GM19035 (cell line): ENCODE results near the gene REG4.

Experiments used
- ATAC-seq: cut with Tn5 transposase; IDR thresholded peaks from one replicate; pipeline ENCODE4 v1.9.1; 2021; ENCODE audit not compliant: unreplicated experiment

Gene REG4

DNA sequence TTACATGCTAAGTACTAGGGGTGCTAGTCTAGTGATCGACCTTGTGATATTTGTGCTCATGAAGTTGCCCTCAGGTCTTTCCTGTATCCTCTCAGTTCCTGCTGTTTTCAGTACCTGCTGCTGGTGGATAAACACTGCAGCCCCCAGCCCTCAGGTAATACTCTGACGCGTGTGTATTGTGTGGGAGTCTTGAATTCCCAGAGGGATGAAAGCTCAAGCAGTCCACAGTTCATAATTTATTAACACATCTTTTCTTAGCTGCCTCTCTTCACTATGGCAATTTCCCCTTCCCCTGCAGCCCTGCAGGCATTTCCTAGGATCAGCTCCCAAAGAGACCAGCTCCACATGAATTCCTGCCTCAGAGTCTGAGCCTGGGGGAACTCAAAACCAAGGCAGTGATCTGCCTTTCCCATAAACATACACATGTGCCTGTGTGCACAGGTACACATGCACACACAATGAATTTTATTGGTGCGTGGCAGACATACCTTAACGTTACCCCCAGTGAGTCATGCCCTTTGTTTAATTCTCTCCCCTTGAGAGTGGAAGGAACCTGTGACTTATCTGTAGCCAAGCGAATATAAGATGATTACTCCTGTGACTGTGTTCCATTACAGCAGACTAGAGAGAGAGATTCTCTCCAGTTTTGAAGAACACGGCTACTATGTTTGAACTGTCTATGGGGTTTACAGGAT lies 28.5 kb downstream of the REG4 start:
- ATAC-seq, result no peak

DNA sequence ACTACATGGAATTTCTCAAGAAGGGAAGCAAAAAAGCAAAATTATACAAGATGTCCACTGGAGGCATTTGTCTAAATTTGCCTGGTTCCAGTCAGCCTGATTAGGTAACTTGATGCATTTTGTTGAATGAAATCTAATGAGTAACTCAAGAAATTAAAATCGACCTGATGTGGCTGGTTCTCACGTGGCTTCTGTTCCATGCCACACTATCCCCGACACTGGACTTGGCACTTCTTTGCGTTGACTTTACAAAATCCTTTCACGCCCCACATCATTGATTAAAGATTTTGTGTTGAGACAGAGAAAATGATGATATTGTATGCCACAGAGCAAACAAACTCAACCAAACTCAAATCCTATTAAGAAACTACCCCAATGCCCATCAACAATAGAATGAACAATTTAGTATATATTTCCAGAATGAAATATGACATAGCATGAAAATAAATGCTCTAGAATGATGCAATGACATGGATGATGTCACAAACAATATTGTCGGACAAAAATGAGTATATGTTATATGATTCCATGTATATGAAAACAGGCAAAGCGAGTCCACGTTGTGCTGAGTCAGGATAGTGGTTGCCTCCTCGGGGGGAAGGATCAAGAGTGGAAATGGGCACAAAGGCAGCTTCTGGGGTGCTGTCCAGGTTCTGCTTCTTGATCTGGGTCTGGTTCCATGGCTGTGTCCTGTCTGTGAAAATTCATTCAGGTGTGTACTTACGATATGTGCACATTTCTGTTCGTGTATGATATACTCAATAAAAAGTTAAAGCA lies 29.6 kb downstream of the REG4 start:
- ATAC-seq, result no peak

DNA sequence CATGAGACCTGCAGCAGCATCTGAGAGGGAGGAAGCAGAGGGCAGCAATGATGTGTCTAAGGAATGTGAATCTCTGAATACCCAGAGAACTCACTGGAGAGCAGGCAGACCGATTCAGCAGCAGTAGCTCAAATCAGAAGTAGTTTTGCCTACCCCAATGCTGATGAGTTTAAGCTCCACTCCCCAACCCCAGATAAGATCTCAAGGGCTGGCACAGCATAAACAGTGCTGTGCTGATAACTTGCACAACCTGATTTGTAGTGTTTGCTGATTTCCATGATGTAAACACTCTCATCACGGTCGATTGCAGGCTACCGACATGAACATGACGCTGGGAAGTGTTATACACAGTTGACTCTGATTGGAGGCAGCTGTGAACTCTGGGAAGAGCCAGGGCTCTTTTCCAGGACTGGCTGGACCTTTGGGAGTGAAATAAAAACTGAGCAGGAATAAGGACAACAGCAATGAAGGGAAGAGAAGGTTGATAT lies 31.3 kb downstream of the REG4 start:
- no peak for ATAC-seq

DNA sequence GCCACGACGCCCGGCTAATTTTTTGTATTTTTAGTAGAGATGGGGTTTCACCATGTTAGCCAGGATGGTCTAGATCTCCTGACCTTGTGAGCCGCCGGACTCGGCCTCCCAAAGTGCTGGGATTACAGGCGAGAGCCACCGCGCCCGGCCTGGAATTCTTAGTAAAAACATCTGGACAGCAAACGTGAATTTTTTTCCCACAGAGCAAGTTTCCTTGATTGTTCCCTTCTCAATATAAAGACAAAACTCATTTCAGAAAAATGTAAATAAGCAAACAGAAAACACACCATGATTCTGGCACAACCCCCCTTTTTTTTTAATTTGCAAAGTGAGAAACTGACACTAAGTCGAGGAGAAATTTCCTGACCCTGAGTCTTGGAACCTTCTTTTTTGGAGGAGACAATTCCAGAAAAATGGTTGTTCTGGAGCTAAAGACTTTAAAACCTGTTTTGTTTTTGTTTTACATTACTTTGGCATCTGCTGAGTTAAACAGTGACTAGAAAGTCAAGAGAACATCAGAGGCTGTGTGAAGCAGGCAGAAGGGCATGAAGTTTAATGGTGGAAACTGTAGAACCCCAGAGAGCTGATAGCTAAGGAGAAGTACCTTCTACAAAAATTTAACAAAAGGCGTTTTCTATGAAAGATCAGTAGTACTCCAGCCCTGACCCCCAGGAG lies 32.2 kb downstream of the REG4 start:
- ATAC-seq, result no peak

DNA sequence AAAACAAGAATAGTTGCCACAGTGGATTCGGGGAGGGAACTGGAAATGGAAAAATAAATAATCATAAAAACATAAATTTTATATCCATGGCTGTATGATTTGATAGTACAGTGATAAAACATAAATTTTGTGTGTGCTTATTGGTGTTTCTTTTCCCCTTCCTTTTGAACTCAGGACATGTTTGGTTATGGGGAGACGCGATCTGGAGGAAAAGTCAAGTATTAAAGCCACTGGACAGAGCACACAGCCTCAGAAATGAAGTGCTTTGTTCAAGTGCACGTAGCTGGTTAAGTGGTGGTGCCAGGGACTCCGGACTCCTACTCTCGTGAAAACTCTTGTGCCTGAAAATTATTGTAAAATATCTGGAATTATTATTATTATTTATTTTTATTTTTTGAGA lies 32.9 kb downstream of the REG4 start:
- no peak for ATAC-seq

DNA sequence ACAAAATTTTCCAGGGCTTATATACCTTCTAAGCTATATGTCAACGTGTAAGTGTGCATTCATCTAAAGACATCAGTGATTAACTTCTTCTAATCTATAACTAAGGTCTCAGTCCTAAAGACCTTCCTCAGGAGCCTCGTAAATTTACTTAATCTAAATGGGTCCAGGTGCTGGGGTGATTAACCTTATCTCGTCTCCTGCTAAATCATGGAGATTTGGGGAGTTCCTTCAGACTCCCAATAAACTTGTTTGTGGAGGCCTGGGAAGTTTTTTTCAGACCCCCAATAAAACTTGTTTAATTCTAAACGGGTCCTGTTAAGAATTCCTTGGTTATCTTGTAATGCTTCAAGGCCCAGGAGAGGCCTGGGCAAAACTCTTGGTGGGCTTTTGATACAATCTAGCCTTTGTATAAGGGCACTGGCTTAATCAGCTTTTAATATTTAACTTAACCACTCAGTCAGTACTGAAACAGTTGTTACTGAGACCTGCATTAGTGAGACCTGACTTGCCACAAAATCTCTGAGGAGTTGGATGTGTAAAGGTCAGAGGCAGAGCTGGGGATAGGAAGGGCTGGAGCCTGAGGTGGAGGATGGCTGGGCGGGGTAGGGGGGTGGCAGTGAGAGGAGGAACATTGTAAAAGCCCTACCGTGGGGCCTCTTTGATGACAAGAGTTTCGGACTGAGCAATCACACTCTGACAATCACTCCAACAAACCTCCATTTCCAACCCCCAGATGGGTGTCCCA lies 36.3 kb downstream of the REG4 start:
- ATAC-seq, result no peak

DNA sequence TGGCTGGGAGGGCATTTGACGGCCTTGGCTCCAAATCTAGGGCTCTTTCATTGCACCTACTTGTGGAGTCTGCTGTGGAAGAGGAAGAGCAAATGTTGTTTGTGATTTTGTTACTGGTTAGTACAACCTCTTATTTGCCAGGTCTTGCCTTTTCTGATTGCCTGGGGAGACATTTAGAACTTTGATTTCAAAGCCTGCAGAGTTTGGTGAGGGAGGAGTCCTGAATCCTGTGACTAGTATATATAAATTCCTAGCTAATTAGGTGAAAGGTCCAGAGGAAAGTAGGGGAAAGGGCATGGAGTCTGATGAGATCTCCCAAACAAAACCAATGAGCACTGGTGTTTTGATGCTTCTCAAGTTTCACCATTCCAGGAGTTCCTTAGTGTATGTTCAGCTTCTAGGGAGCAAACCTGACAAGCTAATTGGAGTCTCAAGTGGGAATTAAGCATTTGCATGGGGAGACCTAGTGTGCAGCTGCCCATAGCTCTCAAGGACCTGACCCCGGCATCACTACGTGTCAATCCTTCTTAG lies 37.5 kb downstream of the REG4 start:
- no peak for ATAC-seq

DNA sequence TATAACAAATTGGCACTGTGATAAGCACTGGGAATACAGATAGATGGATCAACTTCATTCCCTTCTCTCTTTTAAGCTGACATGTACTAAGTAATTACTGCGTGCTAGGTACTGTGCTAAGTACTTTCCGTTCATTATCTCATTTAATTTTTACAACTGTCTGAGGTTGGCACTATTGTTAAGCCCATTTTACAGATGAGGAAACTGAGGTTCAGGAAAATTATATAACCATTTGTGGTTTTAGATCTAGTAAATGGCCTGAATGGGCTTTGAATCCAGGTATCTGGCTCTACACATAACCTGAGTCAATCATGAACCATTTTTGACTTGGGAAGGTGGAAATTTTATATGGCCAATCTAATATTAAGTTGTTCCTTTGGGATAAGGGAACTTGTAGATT lies 39.0 kb downstream of the REG4 start:
- ATAC-seq, result no peak

DNA sequence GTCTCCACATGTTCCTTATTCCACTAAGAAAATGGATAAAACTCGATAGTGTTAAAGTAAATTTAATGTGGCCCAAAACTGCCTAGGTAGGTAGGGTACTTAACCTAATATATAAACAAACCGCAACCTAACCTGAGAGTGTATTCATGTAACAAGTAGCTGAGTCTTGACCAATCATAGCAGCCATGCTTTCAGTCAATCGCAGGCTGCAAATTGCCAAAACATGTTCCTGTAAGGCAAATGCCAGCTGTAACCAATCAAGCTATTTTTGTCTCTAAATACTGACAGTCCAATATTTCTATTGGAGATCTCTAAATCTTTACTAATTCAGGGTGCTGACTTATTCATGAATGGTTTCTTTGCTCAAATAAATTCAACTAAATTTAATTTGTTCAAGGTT lies 39.5 kb downstream of the REG4 start:
- no peak for ATAC-seq

DNA sequence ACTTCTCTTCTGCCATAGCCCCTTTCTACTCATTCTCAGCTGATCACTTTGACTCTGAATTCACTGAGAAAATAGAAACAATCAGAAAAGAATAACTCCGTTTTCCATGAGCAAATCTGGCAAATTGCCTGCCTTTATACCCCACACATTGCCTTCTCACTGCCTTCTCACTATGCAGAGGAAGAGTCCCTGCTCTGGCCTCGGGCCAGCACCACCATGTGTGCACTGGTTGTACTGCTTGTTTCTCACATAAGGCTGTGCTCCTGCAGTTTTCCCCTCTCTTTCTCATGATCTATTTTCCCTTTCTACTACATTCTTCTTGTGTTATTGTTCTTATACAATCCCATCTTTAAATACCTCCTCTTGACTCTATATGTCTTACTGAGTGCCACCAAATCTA lies 40.2 kb downstream of the REG4 start:
- no peak for ATAC-seq

DNA sequence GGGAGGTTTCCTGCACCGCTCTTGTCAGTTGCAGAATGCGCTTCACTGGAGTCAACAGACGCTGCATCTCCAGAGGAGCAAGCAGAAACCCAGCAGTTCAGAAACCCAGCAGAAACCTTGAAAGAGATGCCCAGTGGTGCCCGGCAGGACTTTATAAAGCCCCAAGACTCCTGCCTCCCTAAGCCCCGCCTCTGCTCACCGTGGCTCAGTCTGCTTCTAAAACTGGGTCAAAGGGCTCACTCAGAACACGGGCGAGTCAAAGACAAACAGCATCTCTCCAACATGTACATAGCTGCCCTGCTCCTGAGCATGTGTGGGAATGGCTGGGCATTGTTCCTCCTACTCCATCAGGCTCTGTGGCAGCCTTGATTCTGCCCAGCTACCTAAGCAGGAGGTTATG lies 42.5 kb downstream of the REG4 start, which contains the start of gene HMGCS2:
Gene HMGCS2 (minus strand): TSS at position 128 of the 400 bp plus-strand sequence. CDS start 61 bp downstream, at position 67.
- no peak for ATAC-seq

DNA sequence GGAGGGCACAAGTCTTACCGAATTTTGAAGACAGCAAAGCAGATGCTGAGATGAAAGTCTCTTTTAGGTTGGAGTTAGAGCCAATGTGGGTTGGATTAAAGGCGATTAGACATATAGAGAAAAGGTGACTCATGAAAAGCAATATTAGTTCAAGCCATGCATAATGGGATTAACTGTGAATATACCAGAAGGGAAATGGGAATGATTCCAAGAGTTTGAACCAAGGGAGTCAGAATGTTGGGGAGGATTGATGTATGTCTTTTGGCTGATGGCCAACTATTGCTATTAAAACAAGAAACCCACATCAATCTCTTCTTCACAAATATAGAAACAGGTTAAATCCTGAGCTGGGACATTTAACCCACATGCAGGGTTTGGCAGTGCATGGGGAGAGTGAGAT lies 43.8 kb downstream of the REG4 start:
- ATAC-seq, result no peak

DNA sequence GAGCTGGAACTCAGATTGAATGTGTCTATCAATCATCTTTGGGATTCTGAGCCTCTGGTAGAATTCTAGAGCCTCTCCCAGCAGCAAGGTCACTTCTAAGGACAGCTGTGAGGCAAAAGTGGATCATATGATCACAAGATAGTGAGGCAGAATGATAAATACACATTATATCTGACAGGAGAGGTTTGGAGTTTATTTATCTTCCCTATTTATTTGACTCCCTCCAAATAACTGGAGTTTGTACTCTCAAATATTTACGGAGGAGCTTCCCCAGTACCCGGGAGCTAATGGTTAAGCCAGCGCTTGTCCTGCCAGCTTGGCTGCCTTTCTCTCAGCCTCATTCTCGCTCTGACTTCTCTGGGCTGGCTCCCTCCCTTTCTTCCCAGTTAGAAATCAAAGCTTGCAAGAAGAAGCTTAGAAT lies 44.9 kb downstream of the REG4 start:
- ATAC-seq, result no peak

DNA sequence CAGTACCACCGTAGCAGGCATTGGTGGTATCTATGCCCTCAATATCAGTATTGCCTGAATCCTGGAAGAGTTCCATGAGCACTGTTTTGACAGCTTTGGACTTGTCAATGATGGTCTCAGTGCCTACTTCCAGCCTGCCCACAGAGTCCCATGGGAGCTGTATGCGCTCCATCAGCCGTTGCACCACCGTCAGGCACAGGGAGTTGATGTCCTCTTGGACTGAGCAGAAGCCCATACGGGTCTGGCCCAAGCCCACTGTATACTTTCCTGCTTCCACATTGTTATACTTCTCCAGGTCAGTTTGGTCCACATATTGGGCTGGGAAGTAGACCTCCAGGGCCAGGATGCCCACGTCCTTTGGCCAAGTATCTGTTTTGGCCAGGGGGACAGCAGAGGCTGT lies 47.0 kb downstream of the REG4 start:
- no peak for ATAC-seq

DNA sequence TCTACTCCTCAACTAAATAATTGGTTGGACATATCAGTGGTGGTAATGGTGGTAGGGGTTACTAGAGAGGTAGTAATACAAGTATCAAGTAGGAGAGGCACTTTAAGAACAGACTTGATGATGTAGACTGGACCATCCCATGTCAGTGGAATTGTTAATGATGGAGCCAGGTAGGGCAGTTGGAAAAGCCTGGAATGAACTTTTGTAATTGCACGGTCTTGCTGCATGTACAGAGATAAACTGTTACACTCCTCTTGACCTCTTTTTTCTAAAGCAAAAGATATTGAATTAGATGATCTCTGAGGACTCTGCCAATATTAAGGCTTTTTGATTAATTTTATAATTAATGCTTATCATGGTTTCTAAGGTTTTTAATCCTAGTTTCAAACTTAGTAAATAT lies 48.3 kb downstream of the REG4 start:
- ATAC-seq, result no peak

DNA sequence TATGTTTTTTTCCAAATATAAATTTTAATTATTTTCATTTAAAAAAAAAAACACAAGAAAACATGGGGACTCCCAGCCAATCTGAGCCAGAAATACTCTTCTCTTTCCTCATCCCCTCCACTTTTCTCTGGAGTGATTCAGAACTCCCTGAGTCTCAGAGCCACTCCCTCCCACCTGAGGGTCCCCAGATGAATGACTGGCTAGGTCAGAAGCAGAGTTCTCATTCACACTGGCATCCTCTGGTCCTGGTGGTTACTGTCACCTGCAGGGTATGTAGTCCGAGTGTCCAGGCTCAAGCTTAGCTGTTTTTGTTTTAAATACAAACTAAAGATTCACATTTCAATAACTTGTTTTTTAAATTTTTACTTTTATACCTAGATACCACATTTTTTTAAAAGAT lies 48.9 kb downstream of the REG4 start:
- ATAC-seq, result no peak

DNA sequence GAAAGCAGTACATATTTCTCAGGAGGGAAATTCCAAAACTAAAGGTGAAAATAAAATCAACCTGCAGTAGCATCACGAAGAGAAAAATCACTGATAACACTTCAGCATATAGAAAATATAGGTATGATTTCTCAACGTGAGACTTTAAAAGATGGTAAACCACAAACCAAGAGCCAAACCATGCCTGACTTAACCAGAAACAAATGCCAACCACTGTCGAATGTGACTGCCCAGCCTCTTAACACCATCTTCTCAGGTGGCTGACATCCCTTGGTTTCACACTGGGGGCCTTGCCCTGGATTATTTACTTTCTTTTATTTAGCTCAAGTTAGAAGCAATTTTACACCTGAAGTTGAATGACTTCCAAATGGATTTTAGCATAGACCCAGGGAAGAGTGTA lies 52.7 kb downstream of the REG4 start:
- no peak for ATAC-seq

DNA sequence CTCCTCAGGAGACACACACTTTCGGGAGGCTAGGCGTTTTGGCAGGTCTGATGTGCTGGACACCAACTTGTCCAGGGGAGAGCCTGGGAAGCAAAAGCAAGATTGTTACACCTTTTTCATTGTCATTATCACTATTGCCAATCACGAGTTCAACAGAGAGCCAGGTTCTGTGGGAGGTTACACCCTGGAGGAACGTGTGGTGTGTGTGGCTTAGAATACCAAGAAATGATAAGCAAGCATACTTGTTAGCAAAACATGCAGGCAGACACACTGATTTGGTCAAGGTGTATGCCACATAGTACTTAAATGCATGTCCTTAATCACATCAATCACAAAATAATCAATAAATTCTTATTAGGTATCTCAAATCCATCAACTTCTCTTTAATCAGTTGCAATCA lies 58.7 kb downstream of the REG4 start:
- ATAC-seq, result no peak

DNA sequence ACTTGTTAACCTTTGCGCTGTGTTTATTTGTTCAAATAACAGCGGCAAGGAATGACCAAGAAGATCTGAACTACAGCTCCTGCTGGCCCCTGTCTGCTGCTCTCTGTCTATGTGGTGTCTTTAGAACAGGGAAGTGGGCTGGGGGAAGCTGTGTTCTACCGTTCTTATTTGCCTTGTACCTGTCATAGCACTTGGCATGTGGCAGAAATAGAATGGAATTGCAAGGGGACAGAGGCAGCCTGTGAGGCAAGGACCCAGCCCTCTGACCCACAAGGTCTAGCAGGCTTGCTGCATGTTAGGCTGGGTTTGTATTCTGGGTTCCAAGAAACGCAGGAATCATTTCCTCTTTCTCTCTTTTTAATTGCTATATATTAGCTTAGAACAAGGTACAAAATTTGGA lies 63.2 kb downstream of the REG4 start:
- no peak for ATAC-seq

DNA sequence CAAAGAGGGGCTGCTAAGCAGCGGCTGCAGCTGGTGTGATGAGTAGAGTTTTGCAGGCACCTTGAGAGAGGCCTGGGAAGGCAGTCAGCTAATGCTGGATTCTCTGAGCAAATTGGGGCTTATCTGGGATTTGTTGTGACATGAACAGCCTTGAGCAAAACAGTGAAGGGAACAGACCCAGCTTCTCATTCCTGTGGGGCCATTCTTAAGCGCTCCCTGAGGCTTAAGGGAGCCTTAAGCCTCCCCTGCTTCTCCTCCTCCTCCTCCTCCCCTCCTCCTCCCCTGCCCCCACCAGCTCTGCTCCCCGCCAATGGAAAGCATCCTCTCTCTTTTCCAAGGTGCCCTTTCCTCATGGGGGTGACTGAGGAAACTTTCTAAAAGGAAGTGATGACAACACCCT lies 63.8 kb downstream of the REG4 start:
- no peak for ATAC-seq

DNA sequence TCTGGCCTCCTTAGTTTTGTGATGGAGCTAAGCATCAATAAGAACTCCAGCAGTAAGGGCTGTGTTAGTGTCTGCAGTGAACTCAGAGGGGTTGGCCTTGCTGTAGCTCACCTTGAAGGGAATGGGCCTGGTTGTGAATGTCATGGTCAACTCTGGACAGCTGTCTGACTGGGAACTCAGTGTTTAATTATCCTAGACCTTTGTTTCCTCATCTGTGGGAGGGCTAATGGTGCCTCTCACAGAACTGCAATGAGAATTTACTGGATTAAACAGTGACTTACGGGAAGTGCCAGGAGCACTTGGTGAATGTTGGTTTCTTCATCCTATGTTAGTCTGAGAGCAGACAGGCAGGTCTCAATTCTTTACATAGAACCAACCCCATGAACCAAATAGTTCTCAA lies 66.2 kb downstream of the REG4 start:
- ATAC-seq, result no peak
